ENCODE data around the gene CA10. TPM values are rescaled to one million over a fixed set of nuclear protein-coding genes. Genes with fewer than 3 reads are reported as not detected.

CA10 gene
- total RNA-seq, 2 donors from 2014 or later = 0.91 TPM; not detected in 1

GRCh38 chr17:51820252-51820651 lies 338.3 kb downstream of the CA10 start:
- no peak overlapping the region for H3K4me3 ChIP-seq
- TF ChIP-seq CTCF (IDR thresholded peaks at IDR 0.05) (no peak), POLR2A (IDR thresholded peaks at IDR 0.05) (no peak), POLR2AphosphoS5 (IDR thresholded peaks at IDR 0.05) (no peak)
- H3K4me1 ChIP-seq (replicated peaks) = no peaks in the 10 kb centered on the region
- no peaks in the 10 kb centered on the region for H3K9me3 ChIP-seq
- H3K27me3 ChIP-seq (replicated peaks; ENCODE audit: insufficient read depth) = no peaks in the 10 kb centered on the region
- DNase-seq (ENCODE audit: low spot score) = no peak
- H3K36me3 ChIP-seq = no peaks in the 10 kb centered on the region
- WGBS = 81% methylated on average over 6 of the region's 6 CpGs
- intact Hi-C loops (cut with DNase I) = no loop called here
- H3K27ac ChIP-seq = no peak overlapping the region

- Histone ChIP-seq H3K4me1 (replicated peaks) (no peaks in the 10 kb centered on the region), H3K4me3 (no peak overlapping the region), H3K9me3 (no peaks in the 10 kb centered on the region), H3K36me3 (no peaks in the 10 kb centered on the region), H3K27ac (no peak overlapping the region), H3K27me3 (replicated peaks; ENCODE audit: insufficient read depth) (no peaks in the 10 kb centered on the region)
- 75% methylated on average over 6 of the region's 6 CpGs for WGBS
- TF ChIP-seq POLR2AphosphoS5 (IDR thresholded peaks at IDR 0.05) = no peak
- no peak for TF ChIP-seq POLR2A (IDR thresholded peaks at IDR 0.05)
- no peak for TF ChIP-seq CTCF (IDR thresholded peaks at IDR 0.05)
- DNase-seq (ENCODE audit: low spot score) = no peak
- intact Hi-C loops (cut with DNase I) = no loop called here
These were observed 338.9 kb downstream of the CA10 start for GRCh38 chr17:51819341-51820219.

GRCh38 chr17:51818777-51819176 lies 339.7 kb downstream of the CA10 start:
- WGBS = 45% methylated on average over 1 of the region's 1 CpG
- no peak for TF ChIP-seq POLR2AphosphoS5 (IDR thresholded peaks at IDR 0.05)
- TF ChIP-seq POLR2A (IDR thresholded peaks at IDR 0.05) = no peak
- TF ChIP-seq CTCF (IDR thresholded peaks at IDR 0.05) = no peak
- intact Hi-C loops (cut with DNase I) = no loop called here
- Histone ChIP-seq H3K27ac (no peak overlapping the region), H3K36me3 (no peaks in the 10 kb centered on the region), H3K4me3 (no peak overlapping the region), H3K4me1 (replicated peaks) (no peaks in the 10 kb centered on the region), H3K9me3 (no peaks in the 10 kb centered on the region), H3K27me3 (replicated peaks; ENCODE audit: insufficient read depth) (no peaks in the 10 kb centered on the region)
- DNase-seq (ENCODE audit: low spot score) = no peak

- no peak for DNase-seq (ENCODE audit: low spot score)
- Histone ChIP-seq H3K36me3 (no peaks in the 10 kb centered on the region), H3K27me3 (replicated peaks; ENCODE audit: insufficient read depth) (no peaks in the 10 kb centered on the region), H3K9me3 (no peaks in the 10 kb centered on the region), H3K4me3 (no peak overlapping the region), H3K4me1 (replicated peaks) (no peaks in the 10 kb centered on the region), H3K27ac (no peak overlapping the region)
- WGBS = 70% methylated on average over 1 of the region's 1 CpG
- intact Hi-C loops (cut with DNase I) = no loop called here
- TF ChIP-seq POLR2AphosphoS5 (IDR thresholded peaks at IDR 0.05) = no peak
- TF ChIP-seq CTCF (IDR thresholded peaks at IDR 0.05) = no peak
- TF ChIP-seq POLR2A (IDR thresholded peaks at IDR 0.05) = no peak
These were observed 340.6 kb downstream of the CA10 start for GRCh38 chr17:51817955-51818354.

DNA sequence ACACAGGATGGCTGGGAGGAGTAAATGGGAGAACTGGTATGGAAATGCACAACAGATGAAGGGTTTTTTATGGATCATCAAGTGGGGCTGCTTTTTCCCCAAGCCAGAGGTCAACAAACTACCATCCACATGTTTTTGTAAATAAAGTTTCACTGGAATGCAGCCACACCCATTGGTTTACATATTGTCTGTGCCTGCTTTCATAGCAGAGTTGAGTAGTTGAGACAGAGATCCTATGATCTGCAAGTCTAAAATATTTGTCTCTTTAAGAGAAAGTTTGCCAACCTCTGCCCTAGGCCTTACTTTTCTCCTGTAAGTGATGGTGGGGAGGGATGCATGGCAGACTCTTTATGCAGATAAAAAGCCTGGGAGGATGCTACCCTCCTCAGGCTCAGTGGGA lies 341.4 kb downstream of the CA10 start:
- no peak for DNase-seq (ENCODE audit: low spot score)
- no peaks in the 10 kb centered on the region for H3K9me3 ChIP-seq
- no peak for TF ChIP-seq CTCF (IDR thresholded peaks at IDR 0.05)
- TF ChIP-seq POLR2AphosphoS5 (IDR thresholded peaks at IDR 0.05) = no peak
- intact Hi-C loops (cut with DNase I) = no loop called here
- no peak overlapping the region for H3K27ac ChIP-seq
- H3K4me3 ChIP-seq = no peak overlapping the region
- H3K4me1 ChIP-seq (replicated peaks) = no peaks in the 10 kb centered on the region
- H3K36me3 ChIP-seq = no peaks in the 10 kb centered on the region
- no peaks in the 10 kb centered on the region for H3K27me3 ChIP-seq (replicated peaks; ENCODE audit: insufficient read depth)
